GM18507 (cell line): ENCODE data around the gene SUSD4.

ENCODE experiments used
- DNase-seq: peaks from one replicate; pipeline ENCODE4 v3.0.0; 2011; ENCODE audit warnings: low read depth; ENCODE audit not compliant: insufficient read length; ENCODE audit errors: extremely low spot score
- FAIRE-seq: peaks from 2 replicates; lab custom pipeline; 2011; peaks lifted over from hg19 to GRCh38; lab: Jason Lieb, UNC

SUSD4 gene

GRCh38 chr1:223334156-223334555 is 29.8 kb downstream of the SUSD4 start:
- FAIRE-seq (no peak), DNase-seq (no peak)

- FAIRE-seq, result no peak
- no peak for DNase-seq
These were observed 31.0 kb downstream of the SUSD4 start for GRCh38 chr1:223332997-223333396.

GRCh38 chr1:223331929-223332328 is 32.0 kb downstream of the SUSD4 start:
- FAIRE-seq, result no peak
- no peak for DNase-seq

- FAIRE-seq (no peak), DNase-seq (no peak)
These were observed 32.7 kb downstream of the SUSD4 start for GRCh38 chr1:223331301-223331700.

- FAIRE-seq (no peak), DNase-seq (no peak)
These were observed 33.5 kb downstream of the SUSD4 start for GRCh38 chr1:223330466-223330865.

- no peak for DNase-seq
- no peak for FAIRE-seq
These were observed 34.1 kb downstream of the SUSD4 start for GRCh38 chr1:223329664-223330415.

- DNase-seq, result no peak
- no peak for FAIRE-seq
These were observed 34.7 kb downstream of the SUSD4 start for GRCh38 chr1:223329252-223329651.

GRCh38 chr1:223328566-223328965 is 35.4 kb downstream of the SUSD4 start:
- FAIRE-seq (no peak), DNase-seq (no peak)

GRCh38 chr1:223326776-223327175 is 37.2 kb downstream of the SUSD4 start:
- no peak for DNase-seq
- no peak for FAIRE-seq

- FAIRE-seq, result no peak
- DNase-seq, result no peak
These were observed 40.2 kb downstream of the SUSD4 start for GRCh38 chr1:223323491-223324484.

- DNase-seq, result no peak
- no peak for FAIRE-seq
These were observed 41.1 kb downstream of the SUSD4 start for GRCh38 chr1:223322868-223323267.

GRCh38 chr1:223320959-223321358 is 43.0 kb downstream of the SUSD4 start:
- FAIRE-seq, result no peak

GRCh38 chr1:223319905-223320580 is 43.9 kb downstream of the SUSD4 start:
- no peak for FAIRE-seq
- no peak for DNase-seq

More at GRCh38 chr1:223320959-223321358, 43.0 kb downstream of the SUSD4 start:
- DNase-seq, result no peak

- DNase-seq (no peak), FAIRE-seq (no peak)
These were observed 44.6 kb downstream of the SUSD4 start for GRCh38 chr1:223319398-223319797.

GRCh38 chr1:223316082-223316481 is 47.9 kb downstream of the SUSD4 start:
- DNase-seq (no peak), FAIRE-seq (no peak)

- FAIRE-seq (no peak), DNase-seq (no peak)
These were observed 48.3 kb downstream of the SUSD4 start for GRCh38 chr1:223315665-223316064.

- no peak for FAIRE-seq
- DNase-seq, result no peak
These were observed 50.6 kb downstream of the SUSD4 start for GRCh38 chr1:223313415-223313754.

GRCh38 chr1:223312705-223313414 is 51.1 kb downstream of the SUSD4 start:
- FAIRE-seq, result no peak
- no peak for DNase-seq

- FAIRE-seq, result no peak
- DNase-seq, result no peak
These were observed 51.7 kb downstream of the SUSD4 start for GRCh38 chr1:223312273-223312672.
